ENCODE measurements around the gene C10orf71.

Gene C10orf71

GRCh38 chr10:49321021-49321420 lies 22.1 kb downstream of the C10orf71 start:
- TF ChIP-seq RARB (CRISPR knock-in tag; IDR thresholded peaks at IDR 0.05), result no peak
- no peak for TF ChIP-seq OSR1 (CRISPR knock-in tag; IDR thresholded peaks at IDR 0.05)
- no peak for TF ChIP-seq ZNF8 (CRISPR knock-in tag; IDR thresholded peaks at IDR 0.05)
- no peak for TF ChIP-seq ZNF565 (CRISPR knock-in tag; conservative IDR thresholded peaks at IDR 0.05; ENCODE audit: low read depth)
- ATAC-seq, result no peak

GRCh38 chr10:49322371-49323170 lies 23.6 kb downstream of the C10orf71 start:
- TF ChIP-seq OSR1 (CRISPR knock-in tag; IDR thresholded peaks at IDR 0.05), result no peak
- no peak for TF ChIP-seq GLIS3 (CRISPR knock-in tag; IDR thresholded peaks at IDR 0.05)
- no peak for TF ChIP-seq CSRNP3 (CRISPR knock-in tag; IDR thresholded peaks at IDR 0.05)
- no peak for TF ChIP-seq ZNF8 (CRISPR knock-in tag; IDR thresholded peaks at IDR 0.05)
- TF ChIP-seq TOX (CRISPR knock-in tag; IDR thresholded peaks at IDR 0.05; ENCODE audit: borderline replicate concordance), result no peak
- no peak for TF ChIP-seq ESRRG (CRISPR knock-in tag; IDR thresholded peaks at IDR 0.05)
- TF ChIP-seq CREB5 (CRISPR knock-in tag; IDR thresholded peaks at IDR 0.05; ENCODE audit: low read depth), result no peak
- no peak for TF ChIP-seq ISL1 (CRISPR knock-in tag; IDR thresholded peaks at IDR 0.05)
- TF ChIP-seq CSDC2 (CRISPR knock-in tag; IDR thresholded peaks at IDR 0.05), result no peak
- TF ChIP-seq RARB (CRISPR knock-in tag; IDR thresholded peaks at IDR 0.05), result no peak
- no peak for TF ChIP-seq TSHZ2 (CRISPR knock-in tag; IDR thresholded peaks at IDR 0.05)
- TF ChIP-seq, protein P1, sequence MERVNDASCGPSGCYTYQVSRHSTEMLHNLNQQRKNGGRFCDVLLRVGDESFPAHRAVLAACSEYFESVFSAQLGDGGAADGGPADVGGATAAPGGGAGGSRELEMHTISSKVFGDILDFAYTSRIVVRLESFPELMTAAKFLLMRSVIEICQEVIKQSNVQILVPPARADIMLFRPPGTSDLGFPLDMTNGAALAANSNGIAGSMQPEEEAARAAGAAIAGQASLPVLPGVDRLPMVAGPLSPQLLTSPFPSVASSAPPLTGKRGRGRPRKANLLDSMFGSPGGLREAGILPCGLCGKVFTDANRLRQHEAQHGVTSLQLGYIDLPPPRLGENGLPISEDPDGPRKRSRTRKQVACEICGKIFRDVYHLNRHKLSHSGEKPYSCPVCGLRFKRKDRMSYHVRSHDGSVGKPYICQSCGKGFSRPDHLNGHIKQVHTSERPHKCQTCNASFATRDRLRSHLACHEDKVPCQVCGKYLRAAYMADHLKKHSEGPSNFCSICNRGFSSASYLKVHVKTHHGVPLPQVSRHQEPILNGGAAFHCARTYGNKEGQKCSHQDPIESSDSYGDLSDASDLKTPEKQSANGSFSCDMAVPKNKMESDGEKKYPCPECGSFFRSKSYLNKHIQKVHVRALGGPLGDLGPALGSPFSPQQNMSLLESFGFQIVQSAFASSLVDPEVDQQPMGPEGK (CRISPR knock-in tag; IDR thresholded peaks at IDR 0.05; ENCODE audit: borderline replicate concordance), result no peak
- no peak for TF ChIP-seq ZNF565 (CRISPR knock-in tag; conservative IDR thresholded peaks at IDR 0.05; ENCODE audit: low read depth)
- TF ChIP-seq ARNTL (CRISPR knock-in tag; IDR thresholded peaks at IDR 0.05; ENCODE audit: borderline replicate concordance, low read depth), result no peak
- TF ChIP-seq ZNF70 (CRISPR knock-in tag; IDR thresholded peaks at IDR 0.05), result no peak
- no peak for ATAC-seq

GRCh38 chr10:49323171-49323895 lies 24.4 kb downstream of the C10orf71 start:
- no peak for ATAC-seq

More at GRCh38 chr10:49323171-49323895, 24.4 kb downstream of the C10orf71 start:
- TF ChIP-seq ZC3H10 (CRISPR knock-in tag; IDR thresholded peaks at IDR 0.05), result no peak
- TF ChIP-seq ZNF70 (CRISPR knock-in tag; IDR thresholded peaks at IDR 0.05), result no peak
- TF ChIP-seq, protein P1 (CRISPR knock-in tag; IDR thresholded peaks at IDR 0.05; ENCODE audit: borderline replicate concordance), result no peak
- TF ChIP-seq GLIS3 (CRISPR knock-in tag; IDR thresholded peaks at IDR 0.05), result no peak
- TF ChIP-seq ISL1 (CRISPR knock-in tag; IDR thresholded peaks at IDR 0.05), result no peak
- TF ChIP-seq OSR1 (CRISPR knock-in tag; IDR thresholded peaks at IDR 0.05), result no peak
- TF ChIP-seq ESRRG (CRISPR knock-in tag; IDR thresholded peaks at IDR 0.05), result no peak
- no peak for TF ChIP-seq BACH2 (CRISPR knock-in tag; IDR thresholded peaks at IDR 0.05; ENCODE audit: borderline replicate concordance)
- no peak for TF ChIP-seq TSHZ2 (CRISPR knock-in tag; IDR thresholded peaks at IDR 0.05)

Measured in SK-N-SH treated with all-trans-retinoic acid at 6 μM for 48 hours (cell line).